GM21381 (cell line): ENCODE measurements around the gene MAP4K5.

Experiments
- ATAC-seq: cut with Tn5 transposase; IDR thresholded peaks from one replicate; pipeline ENCODE4 v1.9.1; 2021; ENCODE audit warnings: mild to moderate bottlenecking, moderate library complexity; ENCODE audit not compliant: unreplicated experiment

Gene MAP4K5

DNA sequence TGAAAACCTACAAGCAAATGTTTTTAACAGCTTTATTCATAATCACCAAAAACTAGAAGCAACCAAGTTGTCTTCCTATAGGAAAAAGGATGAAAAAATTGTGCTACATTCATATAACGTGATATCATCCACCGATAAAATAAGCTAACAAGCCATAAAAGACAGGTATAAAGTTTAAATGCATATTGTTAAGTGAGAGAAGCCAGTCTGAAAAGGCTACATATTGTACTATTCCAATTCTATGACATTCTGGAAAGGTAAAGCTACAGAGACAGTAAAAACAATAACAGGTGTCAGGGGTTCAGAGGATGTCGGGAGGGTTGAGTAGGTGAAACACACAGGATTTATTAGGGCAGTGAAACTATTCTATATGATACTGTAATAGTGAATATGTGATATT lies 158.4 kb downstream of the MAP4K5 start:
- no peak for ATAC-seq

DNA sequence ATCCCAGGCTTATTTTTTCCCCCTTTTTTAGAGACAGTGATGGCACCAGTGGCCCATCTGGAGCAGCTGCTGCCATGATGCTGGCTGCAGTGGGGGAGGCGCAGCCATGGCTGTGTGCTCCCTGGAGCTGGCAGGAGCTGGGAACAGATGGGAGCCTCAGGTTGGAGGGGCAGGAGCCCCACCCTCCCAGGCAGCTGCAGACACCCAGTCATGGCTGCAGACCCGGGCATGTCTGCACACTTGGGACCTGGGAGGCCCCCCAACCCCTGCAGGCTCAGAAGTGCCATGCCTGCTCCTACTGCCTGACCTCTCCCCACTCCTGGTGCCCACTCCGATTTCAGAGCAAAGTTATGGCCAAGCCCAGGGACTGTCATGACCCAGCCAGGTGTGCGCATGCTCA lies 160.8 kb downstream of the MAP4K5 start:
- no peak for ATAC-seq
